HepG2 (cell line): ENCODE results near the gene KIAA1328. TPM values are rescaled to one million over a fixed set of nuclear protein-coding genes. Genes with fewer than 3 reads are reported as not detected.

Experiments used
- ATAC-seq: fragments of 200-7000 bp; cut with Tn5 transposase; 3 replicates; pipeline ENCODE4 v1.9.1; 2020; ENCODE audit warnings: mild to moderate bottlenecking, moderate library complexity
- BruUV-seq: library from RNA; stranded (reverse); fragments of 400-500 nt; replicated peaks from 2 replicates; lab custom pipeline; 2021; lab: Mats Ljungman, UMichigan
- CTCF ChIA-PET: fragments of 300-600 bp; formaldehyde crosslinking; extraction: SDS; loops from one replicate; lab custom pipeline; 2021; ENCODE audit warnings: low total read pairs, inconsistent platforms, low intra/inter-chr PET ratio; lab: Yijun Ruan, JAX
- POLR2A ChIA-PET: fragments of 350-600 bp; sonication (Branson Sonifier 250); formaldehyde crosslinking; loops from one replicate; lab custom pipeline; 2020; ENCODE audit warnings: antibody characterized with exemption, inconsistent platforms; lab: Yijun Ruan, JAX
- DNase-seq: peaks from one replicate; pipeline ENCODE4 v3.0.0-alpha.2; 2015; ENCODE audit warnings: low spot score
- FAIRE-seq: peaks from 3 replicates; lab custom pipeline; 2011; peaks lifted over from hg19 to GRCh38; lab: Jason Lieb, UNC
- H2AFZ ChIP-seq: one replicate; pipeline ENCODE4 v1.6.1; 2011; ENCODE audit warnings: low read length, inconsistent platforms
- H3K27ac ChIP-seq: fragments of 300-600 bp; 3 replicates; pipeline ENCODE4 v1.8.0; 2011; ENCODE audit warnings: mixed run types, mild to moderate bottlenecking, mixed read lengths, low read length, inconsistent platforms; ENCODE audit not compliant: insufficient read depth; ENCODE audit errors: extremely low read length
- H3K27me3 ChIP-seq, 2 experiments: fragments of 200-600 bp in 1 of 2; 2 replicates in 1 of 2; 3 replicates in 1 of 2; pipeline versions ENCODE4 v1.6.0 to v1.8.0; 2011; ENCODE audit warnings: low read length in 2 of 2, mild to moderate bottlenecking in 2 of 2, moderate library complexity in 2 of 2, inconsistent platforms in 1 of 2; ENCODE audit not compliant: insufficient read depth in 2 of 2, control insufficient read depth in 1 of 2
- H3K36me3 ChIP-seq, 2 experiments: fragments of 200-600 bp in 1 of 2; replicated peaks in 1 of 2; 2 replicates in 1 of 2; 3 replicates in 1 of 2; pipeline versions ENCODE4 v1.5.1 to v1.8.0; 2011; ENCODE audit warnings: low read length in 2 of 2, inconsistent platforms in 1 of 2; ENCODE audit not compliant: insufficient read depth in 2 of 2, control insufficient read depth in 1 of 2
- H3K4me1 ChIP-seq: 2 replicates; pipeline ENCODE4 v1.5.1; 2012; ENCODE audit warnings: low read length, inconsistent platforms; ENCODE audit not compliant: insufficient read depth
- H3K4me2 ChIP-seq: 2 replicates; pipeline ENCODE4 v1.6.0; 2011; ENCODE audit warnings: low read depth, low read length, inconsistent platforms
- H3K4me3 ChIP-seq, 3 experiments: fragments of 200-600 bp in 1 of 3; sonication (generic), shearing (Covaris generic) in 1 of 3; replicated peaks in 1 of 3; 2 replicates each; pipeline ENCODE4 v1.5.1; 2011 to 2016; ENCODE audit warnings: low read length in 3 of 3, inconsistent platforms in 2 of 3, low read depth in 2 of 3, mild to moderate bottlenecking in 2 of 3, control low read depth in 1 of 3, mixed read lengths in 1 of 3; ENCODE audit not compliant: insufficient read depth in 1 of 3
- H3K79me2 ChIP-seq: one replicate; pipeline ENCODE4 v1.6.1; 2011; ENCODE audit warnings: low read length, inconsistent platforms; ENCODE audit not compliant: insufficient read depth
- H3K9ac ChIP-seq: 2 replicates; pipeline ENCODE4 v1.6.0; 2011; ENCODE audit warnings: mild to moderate bottlenecking, low read depth, low read length, inconsistent platforms; ENCODE audit not compliant: insufficient read depth
- H3K9me3 ChIP-seq: 2 replicates; pipeline ENCODE4 v1.5.1; 2012; ENCODE audit warnings: mild to moderate bottlenecking, low read length
- H4K20me1 ChIP-seq: 2 replicates; pipeline ENCODE4 v1.6.0; 2011; ENCODE audit warnings: inconsistent platforms, mild to moderate bottlenecking, low read length, moderate library complexity; ENCODE audit not compliant: insufficient read depth
- E2F1 ChIP-seq: sonication (generic); formaldehyde crosslinking; IDR thresholded peaks from 2 replicates; pipeline ENCODE4 v1.5.0; 2020; ENCODE audit warnings: missing genetic modification reagents
- FOSL2 ChIP-seq: sonication (generic); formaldehyde crosslinking; IDR thresholded peaks from 2 replicates; pipeline ENCODE4 v1.4.0; 2020; ENCODE audit warnings: missing genetic modification reagents
- HNF1A ChIP-seq, 2 experiments: sonication (generic) in 1 of 2; formaldehyde crosslinking in 1 of 2; IDR thresholded peaks; 2 replicates each; pipeline versions ENCODE4 v1.4.0 to v1.6.1; 2016 to 2020; ENCODE audit warnings: borderline replicate concordance in 1 of 2, low read depth in 1 of 2, mild to moderate bottlenecking in 1 of 2, missing genetic modification reagents in 1 of 2
- HOXA7 ChIP-seq: sonication (generic); formaldehyde crosslinking; IDR thresholded peaks from 2 replicates; pipeline ENCODE4 v1.8.1; 2022; ENCODE audit warnings: mild to moderate bottlenecking, missing genetic modification reagents, moderate library complexity
- KLF15 ChIP-seq: sonication (generic); formaldehyde crosslinking; IDR thresholded peaks from 2 replicates; pipeline ENCODE4 v1.8.1; 2023; ENCODE audit warnings: borderline replicate concordance, mild to moderate bottlenecking, inconsistent platforms, missing genetic modification reagents, mixed read lengths
- NAIF1 ChIP-seq: sonication (generic); formaldehyde crosslinking; IDR thresholded peaks from 2 replicates; pipeline ENCODE4 v1.5.0; 2020; ENCODE audit warnings: mild to moderate bottlenecking, missing genetic modification reagents, borderline replicate concordance
- ZFP82 ChIP-seq: sonication (generic); formaldehyde crosslinking; IDR thresholded peaks from 2 replicates; pipeline ENCODE4 v1.5.1; 2020; ENCODE audit warnings: mild to moderate bottlenecking, missing genetic modification reagents, borderline replicate concordance
- ZNF331 ChIP-seq: sonication (generic); formaldehyde crosslinking; IDR thresholded peaks from 2 replicates; pipeline ENCODE4 v1.4.0; 2020; ENCODE audit warnings: missing genetic modification reagents
- ZNF558 ChIP-seq: sonication (generic); formaldehyde crosslinking; IDR thresholded peaks from 2 replicates; pipeline ENCODE4 v1.9.0; 2022; ENCODE audit warnings: mild to moderate bottlenecking, missing genetic modification reagents, borderline replicate concordance
- ZNF607 ChIP-seq: sonication (generic); formaldehyde crosslinking; IDR thresholded peaks from 2 replicates; pipeline ENCODE4 v1.5.1; 2020; ENCODE audit warnings: missing genetic modification reagents, mild to moderate bottlenecking, borderline replicate concordance
- WGBS: methylation state at CpG from one replicate; pipeline ENCODE4 v1.1.6; 2017; ENCODE audit warnings: low lambda C conversion rate; 5-methylcytosine and 5-hydroxymethylcytosine counted together
- in situ Hi-C: cut with HindIII; loops from 2 replicates; pipeline ENCODE4 v1.10.0; 2017; ENCODE audit warnings: low pct_unique_long_range_greater_than_20kb; ENCODE audit not compliant: extremely low pct_ligation_motif_present
- intact Hi-C: fragments of 100-400 bp; cut with micrococcal nuclease; formaldehyde crosslinking; loops from one replicate; pipeline ENCODE4 v1.10.0; 2022; ENCODE audit not compliant: unreplicated experiment
- polyA plus RNA-seq, 8 experiments: library from polyadenylated mRNA; depleted of rRNA in 3 of 8; stranded (reverse) in 7 of 8; unstranded in 1 of 8; fragments of >200 nt; fragmentation: Illumina TruSeq in 4 of 8; extraction: Trizol in 4 of 8; gene quantifications; 2 replicates each; pipeline versions ENCODE4 v1.2.1 to v1.2.3, GENCODE V29; 2011 to 2016; ENCODE audit warnings: low read depth in 4 of 8, missing spikeins in 1 of 8, mixed read lengths in 1 of 8; ENCODE audit not compliant: insufficient read depth in 1 of 8
- total RNA-seq, 5 experiments: library from RNA; depleted of rRNA; stranded (reverse); fragments of >200 nt; fragmentation: Illumina TruSeq; extraction: Trizol; gene quantifications; 2 replicates each; pipeline ENCODE4 v1.2.3, GENCODE V29; 2016; ENCODE audit warnings: low read depth in 1 of 5

KIAA1328 gene
- total and polyA plus RNA-seq, 2 of the 13 experiments (the other 11 are each of a cell fraction or from before 2014, with no cell fraction given), result 4.1 to 6.0 TPM

- TF ChIP-seq NAIF1 (CRISPR knock-in tag) (no peak), KLF15 (CRISPR knock-in tag) (no peak), HOXA7 (CRISPR knock-in tag) (no peak)
Measured at GRCh38 chr18:37249895-37250618, 421.1 kb downstream of the KIAA1328 start (continued).

- H3K9ac ChIP-seq, result no peak overlapping the region
Measured at GRCh38 chr18:37251679-37252078, 422.8 kb downstream of the KIAA1328 start.

More at GRCh38 chr18:37251679-37252078, 422.8 kb downstream of the KIAA1328 start:
- intact Hi-C loops, result no loop called here
- FAIRE-seq (no peak), DNase-seq (no peak), ATAC-seq (no peak)
- Histone ChIP-seq H3K36me3 (no peaks in the 10 kb centered on the region), H4K20me1 (0 out of 2 replicates have a peak, but pooled peaks cover 3% of the 10 kb centered on the region), H2AFZ (no peak overlapping the region), H3K9me3 (no peaks in the 10 kb centered on the region), H3K27me3 (peaks cover 1 to 32% of the 10 kb centered on the region in 2 experiments; a peak in 4 of 5 replicates), H3K27ac (no peak overlapping the region), H3K79me2 (no peaks in the 10 kb centered on the region)
- in situ Hi-C loops, result no loop called here
- CTCF ChIA-PET, result no interaction called here
- WGBS, result 4% methylated on average over 3 of the region's 3 CpGs
- POLR2A ChIA-PET, result no interaction called here
- TF ChIP-seq ZNF607 (no peak), HNF1A (IDR thresholded peaks at IDR 0.05; ENCODE audit: low read depth) (no peak), HNF1A (CRISPR knock-in tag; IDR thresholded peaks at IDR 0.05; ENCODE audit: borderline replicate concordance) (no peak), FOSL2 (CRISPR knock-in tag) (peak; percentile 41), ZNF558 (CRISPR knock-in tag) (no peak), ZNF331 (CRISPR knock-in tag) (no peak), E2F1 (CRISPR knock-in tag) (no peak), ZFP82 (CRISPR knock-in tag) (no peak)
- TF ChIP-seq, all 625 proteins: peak for 1
- H3K4me2 ChIP-seq, result no peak overlapping the region
- BruUV-seq, result no TSS peak
- H3K4me1 ChIP-seq, result peaks cover 8% of the 10 kb centered on the region
- no peak overlapping the region for H3K4me3 ChIP-seq
